HG02943 (cell line): Measurements from ENCODE around the gene NFIX.

Experiments used
- ATAC-seq: cut with Tn5 transposase; IDR thresholded peaks from one replicate; pipeline ENCODE4 v1.9.1; 2021; ENCODE audit warnings: mild to moderate bottlenecking, low read depth, moderate library complexity; ENCODE audit not compliant: unreplicated experiment

NFIX gene

DNA sequence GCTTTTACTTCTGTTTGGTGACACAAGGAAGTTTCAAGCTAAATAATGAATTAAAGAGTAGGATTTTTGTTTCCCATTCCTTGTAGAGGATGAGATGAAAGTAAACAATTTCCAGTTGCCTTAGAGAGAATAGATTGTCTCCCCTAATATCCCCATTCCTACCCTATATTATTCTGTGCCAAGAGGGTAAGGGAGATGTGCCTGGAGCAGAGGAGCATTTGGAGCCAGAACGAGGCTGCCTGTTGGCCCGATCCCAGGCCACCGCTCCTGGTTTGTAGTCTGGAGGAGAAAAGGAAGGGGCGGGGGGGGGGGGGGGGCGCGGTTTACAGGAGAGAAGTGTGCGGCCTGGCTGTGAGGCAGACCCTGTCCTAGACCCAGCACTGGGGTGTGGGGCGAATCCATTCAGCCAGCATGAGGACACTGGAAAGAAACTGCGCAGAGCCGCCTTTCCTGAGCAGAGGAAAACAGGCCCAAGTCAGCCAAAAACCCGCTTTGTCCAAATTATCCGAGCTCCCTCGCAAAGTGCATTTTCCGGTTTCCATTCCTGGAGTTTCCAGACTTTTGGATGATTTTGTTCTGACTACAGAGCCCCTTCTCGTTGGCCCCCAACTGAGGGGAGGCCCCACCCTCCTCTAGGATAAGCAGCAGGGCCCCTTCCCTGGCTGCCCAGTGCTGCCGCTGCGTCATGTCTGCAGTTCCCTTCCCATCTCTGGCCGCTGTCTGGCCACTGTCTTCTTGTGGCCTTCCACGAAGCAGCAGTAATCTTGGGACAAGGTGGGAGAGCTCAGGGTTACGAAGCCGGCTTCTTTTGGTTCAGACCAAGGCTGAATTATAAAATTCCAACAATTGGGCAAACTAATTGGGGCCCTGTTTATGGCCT, 23.0 kb downstream of the NFIX start:
- ATAC-seq, result no peak

- ATAC-seq, result no peak
These were observed 24.1 kb downstream of the NFIX start for GRCh38 chr19:13019332-13019731.

- no peak for ATAC-seq
These were observed 24.7 kb downstream of the NFIX start for GRCh38 chr19:13020002-13020414.

DNA sequence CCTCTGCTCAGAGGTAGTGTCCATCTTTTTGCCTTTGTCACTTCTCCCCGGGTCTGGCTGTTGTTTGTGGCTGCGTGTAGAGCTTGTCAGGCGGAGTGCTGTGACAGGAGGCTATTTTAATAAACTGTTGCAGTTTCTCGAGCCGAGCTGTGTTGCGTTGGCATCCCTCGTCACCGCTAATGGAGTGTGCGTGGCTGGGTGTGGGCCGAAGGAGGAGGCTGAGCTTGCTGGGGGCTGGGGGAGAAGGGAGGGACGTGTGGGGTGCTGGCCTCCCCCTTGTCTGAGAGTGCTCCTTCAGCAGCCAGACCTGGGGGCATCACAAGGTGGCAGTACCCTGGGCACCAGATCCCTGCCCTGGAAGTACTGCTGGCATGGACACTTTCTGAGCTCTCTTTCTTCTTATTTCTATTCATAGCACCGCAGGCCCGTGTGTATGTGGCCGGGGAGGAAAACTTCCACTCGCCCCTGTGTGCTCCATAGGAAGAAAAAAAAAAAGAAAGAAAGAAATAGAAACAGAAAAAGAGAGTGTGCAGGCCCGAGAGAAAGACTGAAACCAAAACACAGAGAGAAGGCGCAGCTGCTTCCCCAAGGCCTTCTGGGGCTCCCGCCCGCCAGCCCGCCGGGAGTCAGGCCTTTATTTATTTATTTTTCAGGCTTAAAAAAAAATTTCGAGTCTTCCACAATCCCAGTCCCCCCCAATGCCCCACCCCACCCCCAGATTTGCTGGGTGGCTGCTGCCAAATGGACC, 27.0 kb downstream of the NFIX start:
- no peak for ATAC-seq

GRCh38 chr19:13022859-13023636, 27.8 kb downstream of the NFIX start:
- ATAC-seq, result no peak

- no peak for ATAC-seq
These were observed 28.4 kb downstream of the NFIX start for GRCh38 chr19:13023656-13024055.

DNA sequence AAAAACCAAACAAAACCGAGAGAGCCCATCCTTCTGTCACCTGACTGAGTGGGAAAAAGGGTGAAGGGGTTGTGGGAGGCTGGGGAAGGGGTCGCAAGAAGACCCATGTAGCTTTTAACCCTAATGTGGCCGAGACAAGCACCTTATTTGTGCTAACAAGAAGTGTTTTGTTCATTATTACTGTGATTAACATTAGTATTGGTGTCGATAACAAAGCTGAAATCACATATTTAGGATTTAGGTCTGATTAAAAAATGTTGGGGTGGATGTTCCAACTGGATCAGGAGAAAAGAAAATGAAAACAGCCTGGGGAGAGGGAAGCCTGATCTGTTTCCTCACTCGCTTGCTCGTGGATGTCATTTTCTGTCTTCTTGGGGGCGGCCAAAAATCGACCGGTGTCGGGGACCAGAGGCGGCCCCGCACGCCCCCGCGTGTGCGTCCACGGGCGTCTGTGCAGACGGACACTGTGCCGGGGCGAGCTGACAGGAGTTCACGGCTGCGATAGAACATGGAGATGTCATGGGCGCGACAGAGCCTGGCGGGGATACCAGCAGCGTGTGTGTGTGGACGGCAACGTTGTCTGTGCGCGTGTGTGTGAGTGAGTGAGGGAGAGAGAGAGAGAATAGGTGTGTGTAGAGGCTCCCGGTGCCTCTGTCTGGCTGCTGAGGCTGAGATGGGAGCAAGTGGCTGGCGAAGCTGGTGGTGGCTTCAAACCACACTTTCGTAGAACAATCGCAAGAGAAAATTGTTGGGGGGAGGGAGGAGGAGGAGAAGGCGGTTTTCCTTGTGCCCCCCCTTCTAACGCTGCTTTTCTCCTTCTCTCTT, 29.1 kb downstream of the NFIX start:
- no peak for ATAC-seq

- ATAC-seq, result no peak
These were observed 29.8 kb downstream of the NFIX start for GRCh38 chr19:13024951-13025697.

DNA sequence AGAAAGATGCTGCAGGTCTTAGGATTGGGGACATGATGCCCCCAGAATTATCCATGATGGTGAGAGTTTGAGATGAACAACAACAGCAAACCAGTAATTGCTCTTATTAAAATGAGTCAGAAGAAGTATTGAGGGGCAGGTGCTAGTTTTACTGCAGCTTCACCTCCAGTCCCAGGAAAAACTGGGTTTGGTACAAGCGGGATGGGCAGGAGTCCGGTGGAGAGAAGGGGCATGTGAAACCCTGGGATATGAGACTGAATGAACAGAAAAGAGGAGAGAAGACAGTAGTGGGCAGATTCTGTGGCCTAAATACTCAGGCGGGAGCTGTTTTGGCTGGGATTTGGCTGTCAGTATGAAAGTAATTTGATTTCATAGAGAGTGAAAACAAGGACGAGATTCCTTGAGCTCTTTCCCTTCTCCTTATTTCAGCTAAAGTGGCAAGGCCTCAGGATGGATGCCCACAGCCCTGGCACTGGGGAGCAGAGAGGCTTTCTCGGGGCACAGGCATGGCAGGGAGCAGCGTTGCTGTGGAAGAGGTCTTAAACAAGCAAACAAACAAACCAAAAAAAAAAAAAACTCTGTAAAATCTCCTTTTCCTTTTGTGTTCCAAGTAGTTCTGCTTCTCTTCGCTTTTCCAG, 30.7 kb downstream of the NFIX start:
- ATAC-seq, result no peak

DNA sequence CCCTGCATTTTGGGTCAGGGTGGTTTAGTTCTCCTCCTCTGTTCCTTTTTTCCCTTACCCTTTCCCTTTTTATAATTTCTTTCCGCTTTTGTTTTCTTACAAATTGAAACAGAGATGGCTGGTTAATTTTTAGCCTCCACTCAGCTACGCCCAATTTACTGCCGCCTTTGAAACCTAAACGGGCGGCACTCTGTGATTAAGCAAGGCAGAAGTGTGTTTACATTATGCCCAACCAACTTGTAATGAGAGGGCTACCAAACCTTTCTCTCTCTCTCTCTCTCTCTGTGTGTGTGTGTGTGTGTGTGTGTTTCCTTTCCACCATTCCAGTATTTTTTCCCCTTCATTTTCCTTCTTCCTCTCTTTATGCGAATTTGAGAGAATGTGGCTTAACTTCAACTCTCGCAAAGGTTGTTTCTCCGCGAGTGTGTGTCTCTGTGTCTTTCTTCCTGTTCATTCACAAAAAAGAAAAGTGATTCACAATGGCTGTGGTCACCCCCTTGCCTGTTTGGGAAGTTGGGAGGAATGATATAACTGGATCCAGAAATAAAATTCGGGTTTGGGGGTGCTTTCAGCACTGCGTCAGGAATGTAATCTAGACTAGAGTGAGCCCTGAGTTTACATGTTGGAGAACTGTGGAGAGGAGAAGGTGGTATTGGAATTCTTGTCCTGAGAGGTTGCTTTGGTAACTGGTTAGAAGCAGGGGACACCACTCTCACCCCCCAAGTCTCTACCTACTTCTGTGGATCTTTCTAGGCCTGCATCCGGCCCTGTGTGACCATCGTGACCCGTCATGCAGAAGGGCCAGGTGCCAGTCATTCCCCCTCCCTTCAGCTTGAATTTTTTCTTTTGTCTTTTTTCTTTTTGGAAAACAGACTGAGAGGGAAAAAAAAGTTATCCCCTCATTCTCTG, 31.4 kb downstream of the NFIX start:
- no peak for ATAC-seq

GRCh38 chr19:13027557-13027956, 32.3 kb downstream of the NFIX start:
- no peak for ATAC-seq

DNA sequence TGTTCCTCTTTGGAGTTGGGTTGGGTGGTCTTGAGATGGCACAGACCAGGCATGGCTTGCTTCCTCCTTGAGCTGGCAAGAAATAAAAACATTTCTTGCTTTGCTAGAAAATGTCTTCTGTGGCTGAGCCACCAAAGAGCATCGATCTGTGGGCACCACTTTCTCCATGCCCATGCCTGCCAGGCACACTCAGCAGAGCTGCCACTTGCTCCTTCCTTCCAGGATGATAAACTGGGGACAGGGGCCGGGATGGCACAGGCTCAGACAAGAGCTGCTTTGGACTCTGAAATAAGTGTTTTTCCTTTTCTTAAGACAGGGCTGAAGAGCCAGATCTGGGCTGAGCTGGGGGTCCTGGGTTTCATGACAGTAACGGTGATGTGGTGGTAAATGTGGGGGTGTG, 32.8 kb downstream of the NFIX start:
- ATAC-seq, result no peak

GRCh38 chr19:13029301-13029880, 34.1 kb downstream of the NFIX start:
- ATAC-seq, result no peak

DNA sequence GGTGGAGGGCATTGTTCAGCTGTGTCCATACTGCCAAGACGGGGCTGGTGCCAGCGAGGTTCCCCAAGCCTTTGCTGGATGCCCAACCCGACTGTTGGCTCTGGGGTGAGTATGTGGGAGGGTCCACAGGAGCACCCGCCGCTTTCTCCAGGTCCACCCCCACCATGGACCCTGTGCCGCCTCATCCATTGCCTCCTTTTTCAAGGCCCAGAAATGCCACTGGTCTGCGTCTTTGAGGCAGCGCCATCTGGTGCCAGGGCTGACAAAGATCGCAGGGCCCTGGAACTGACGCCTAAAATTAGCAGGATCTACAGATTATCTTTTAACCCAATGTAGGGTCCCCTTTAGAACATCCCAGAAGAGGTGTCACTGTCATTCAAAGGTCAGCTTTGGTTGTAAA, 34.6 kb downstream of the NFIX start:
- no peak for ATAC-seq

- ATAC-seq, result no peak
These were observed 36.8 kb downstream of the NFIX start for GRCh38 chr19:13031917-13032623.

DNA sequence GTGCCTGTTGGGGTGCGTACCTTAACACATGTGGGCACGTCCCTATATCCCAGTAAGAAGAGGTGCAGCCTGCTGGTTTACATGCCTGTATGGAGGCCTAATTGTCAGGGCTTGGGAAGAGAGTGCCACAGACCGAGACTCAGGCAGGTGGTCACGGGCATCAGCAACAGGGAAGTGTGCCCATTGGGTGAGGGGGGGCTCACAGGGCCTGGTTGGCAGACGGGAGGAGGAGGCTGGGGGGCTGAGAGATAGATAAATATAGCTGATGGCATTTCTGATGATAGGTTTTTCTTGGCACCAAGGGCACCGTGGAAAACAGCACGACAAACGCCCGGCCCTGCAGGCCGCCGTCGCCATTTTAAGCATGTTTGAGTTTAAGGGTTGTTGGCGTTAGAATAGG, 37.6 kb downstream of the NFIX start:
- ATAC-seq, result no peak

GRCh38 chr19:13033244-13033643, 38.0 kb downstream of the NFIX start:
- no peak for ATAC-seq
